Measurements from ENCODE around the gene EIF4E2. TPM values are rescaled to one million over a fixed set of nuclear protein-coding genes. Genes with fewer than 3 reads are reported as not detected.
"Not testable (repeated sequence)": the region's sequence is repeated elsewhere in the genome, so short reads cannot be mapped to it uniquely, and the experiment has no call there.

EIF4E2 gene
- total RNA-seq, 6 experiments from 2014 or later, result 79.7 to 89.7 (median 83.8) TPM

- Mint-ChIP-seq H3K27ac (peak overlapping the region; percentile 85), H3K4me1 (ENCODE audit: low read depth) (peaks cover 28% of the 10 kb centered on the region), H3K9me3 (no peaks in the 10 kb centered on the region), H3K36me3 (ENCODE audit: low read depth) (peaks cover 64% of the 10 kb centered on the region), H3K27me3 (ENCODE audit: insufficient read depth) (no peaks in the 10 kb centered on the region; the same call in 1 of the 2 replicates), H3K4me3 (peak overlapping the region; percentile 11; the same call in 1 of the 2 replicates)
- TF ChIP-seq CTCF (IDR thresholded peaks at IDR 0.05), result no peak
- peak; percentile 91 for DNase-seq
These were observed 17.7 kb downstream of the EIF4E2 start for GRCh38 chr2:232568161-232568560.

GRCh38 chr2:232569541-232569940 is 19.1 kb downstream of the EIF4E2 start:
- H3K27ac Mint-ChIP-seq, result peak overlapping the region; percentile 40; the same call in 1 of the 2 replicates
- no peak for DNase-seq
- H3K9me3 Mint-ChIP-seq, result no peaks in the 10 kb centered on the region
- no peak for TF ChIP-seq CTCF (IDR thresholded peaks at IDR 0.05)
- no peaks in the 10 kb centered on the region; the same call in 1 of the 2 replicates for H3K27me3 Mint-ChIP-seq (ENCODE audit: insufficient read depth)
- peaks cover 53% of the 10 kb centered on the region for H3K36me3 Mint-ChIP-seq (ENCODE audit: low read depth)
- H3K4me1 Mint-ChIP-seq (ENCODE audit: low read depth), result peaks cover 39% of the 10 kb centered on the region
- no peak overlapping the region for H3K4me3 Mint-ChIP-seq

GRCh38 chr2:232570481-232570880 is 20.0 kb downstream of the EIF4E2 start:
- H3K4me3 Mint-ChIP-seq; H3K9me3 Mint-ChIP-seq; H3K27me3 Mint-ChIP-seq (ENCODE audit: insufficient read depth); DNase-seq; H3K27ac Mint-ChIP-seq: not testable (repeated sequence)
- H3K4me1 Mint-ChIP-seq (ENCODE audit: low read depth), result peaks cover 49% of the 10 kb centered on the region
- H3K36me3 Mint-ChIP-seq (ENCODE audit: low read depth), result peaks cover 50% of the 10 kb centered on the region

- Mint-ChIP-seq H3K36me3 (ENCODE audit: low read depth) (peaks cover 47% of the 10 kb centered on the region), H3K27me3 (ENCODE audit: insufficient read depth) (no peaks in the 10 kb centered on the region), H3K4me1 (ENCODE audit: low read depth) (peaks cover 51% of the 10 kb centered on the region), H3K9me3 (no peaks in the 10 kb centered on the region), H3K27ac (peak overlapping the region; percentile 42; the same call in 1 of the 2 replicates), H3K4me3 (no peak overlapping the region)
- no peak for TF ChIP-seq CTCF (IDR thresholded peaks at IDR 0.05)
- DNase-seq, result no peak
These were observed 20.6 kb downstream of the EIF4E2 start for GRCh38 chr2:232571026-232571474.

GRCh38 chr2:232573042-232573441 is 22.6 kb downstream of the EIF4E2 start:
- peaks cover 28% of the 10 kb centered on the region for H3K36me3 Mint-ChIP-seq (ENCODE audit: low read depth)
- H3K27ac Mint-ChIP-seq, result no peak overlapping the region
- TF ChIP-seq CTCF (IDR thresholded peaks at IDR 0.05), result no peak
- no peaks in the 10 kb centered on the region; the same call in 1 of the 2 replicates for H3K27me3 Mint-ChIP-seq (ENCODE audit: insufficient read depth)
- H3K4me3 Mint-ChIP-seq, result no peak overlapping the region
- no peak for DNase-seq
- no peaks in the 10 kb centered on the region for H3K9me3 Mint-ChIP-seq
- H3K4me1 Mint-ChIP-seq (ENCODE audit: low read depth), result peaks cover 48% of the 10 kb centered on the region

- H3K27me3 Mint-ChIP-seq (ENCODE audit: insufficient read depth), result no peaks in the 10 kb centered on the region; the same call in 1 of the 2 replicates
These were observed 23.4 kb downstream of the EIF4E2 start for GRCh38 chr2:232573771-232574435.

More at GRCh38 chr2:232573771-232574435, 23.4 kb downstream of the EIF4E2 start:
- Mint-ChIP-seq H3K4me3 (no peak overlapping the region), H3K9me3 (no peaks in the 10 kb centered on the region), H3K4me1 (ENCODE audit: low read depth) (peaks cover 39% of the 10 kb centered on the region), H3K36me3 (ENCODE audit: low read depth) (peaks cover 23% of the 10 kb centered on the region), H3K27ac (peak overlapping the region; percentile 64)
- no peak for TF ChIP-seq CTCF (IDR thresholded peaks at IDR 0.05)
- DNase-seq, result no peak

Data from HFFc6 (cell line).